ENCODE data around the gene ABLIM3. TPM values are rescaled to one million over a fixed set of nuclear protein-coding genes. Genes with fewer than 3 reads are reported as not detected.

The ABLIM3 gene
- total and polyA plus RNA-seq, 2 of the 13 experiments (the other 11 are each of a cell fraction or from before 2014, with no cell fraction given) = 0.53 to 6.3 TPM

DNA sequence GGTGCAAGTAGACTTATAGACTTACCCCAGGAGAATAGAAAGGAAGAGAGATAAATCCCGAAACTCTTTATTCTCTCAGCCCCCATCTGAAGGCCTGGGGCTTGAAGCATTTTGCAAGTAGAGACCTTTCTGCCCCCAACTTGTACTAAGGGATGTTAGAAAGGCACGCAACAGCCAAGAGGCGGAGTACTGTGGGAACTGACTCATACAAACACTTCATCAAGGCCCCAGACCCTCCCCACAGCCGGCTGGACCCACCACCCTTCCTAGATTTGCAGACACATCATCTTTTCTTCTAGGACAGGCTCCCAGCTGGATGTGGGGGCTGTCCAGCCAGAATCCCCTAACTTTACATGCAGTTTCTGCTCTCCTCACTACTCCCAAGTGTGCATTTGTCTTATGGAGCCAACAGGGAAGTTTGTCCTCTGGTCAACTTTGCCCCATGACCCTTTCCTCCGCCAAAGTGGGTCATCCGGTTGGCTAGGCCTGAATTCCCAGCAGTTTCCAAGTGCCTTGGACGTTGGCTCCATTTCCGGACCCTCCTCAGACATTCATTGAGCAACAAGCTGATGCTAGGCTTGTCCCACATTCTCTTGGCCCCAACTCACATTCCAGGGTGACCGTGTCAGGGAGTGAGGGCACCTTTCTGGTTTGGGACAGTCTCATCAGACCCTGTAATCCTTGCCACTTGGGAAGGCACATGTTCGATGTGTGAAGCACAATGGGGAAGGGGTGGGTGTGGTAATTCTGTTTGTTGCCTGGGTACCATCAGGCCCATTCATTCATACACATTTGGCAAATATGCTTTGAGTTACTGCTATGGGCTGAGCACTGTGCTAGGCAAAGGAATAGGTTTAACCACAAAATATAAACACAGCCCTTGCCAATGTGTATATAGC, 64.6 kb downstream of the ABLIM3 start (continued):
- no peak for TF ChIP-seq ZNF431 (CRISPR knock-in tag; IDR thresholded peaks at IDR 0.05; ENCODE audit: borderline replicate concordance, low read depth)
- no peak for TF ChIP-seq HOXA3 (CRISPR knock-in tag; IDR thresholded peaks at IDR 0.05)

GRCh38 chr5:149206524-149207141, 65.3 kb downstream of the ABLIM3 start:
- FAIRE-seq = no peak
- H3K27ac ChIP-seq (ENCODE audit: extremely low read length, insufficient read depth, low read length) = no peak overlapping the region
- WGBS (ENCODE audit: low lambda C conversion rate) = 30% methylated on average over 2 of the region's 10 CpGs
- TF ChIP-seq RAD21 (CRISPR knock-in tag; IDR thresholded peaks at IDR 0.05) (no peak), KLF11 (CRISPR knock-in tag; IDR thresholded peaks at IDR 0.05) (no peak), NBN (conservative IDR thresholded peaks at IDR 0.05) (no peak), ZNF138 (CRISPR knock-in tag; IDR thresholded peaks at IDR 0.05; ENCODE audit: low read depth) (no peak), CBX5 (CRISPR knock-in tag; IDR thresholded peaks at IDR 0.05; ENCODE audit: borderline replicate concordance) (no peak), MAFK (conservative IDR thresholded peaks at IDR 0.05 in 1 of 2, IDR thresholded peaks at IDR 0.05 in 1 of 2; ENCODE audit: low read length in 2 of 2) (peak; percentile 29 to 56; a peak in 2 of 4 replicates), MAFF (IDR thresholded peaks at IDR 0.05; ENCODE audit: low read depth, low read length) (peak; percentile 55)
- TF ChIP-seq, protein P1, sequence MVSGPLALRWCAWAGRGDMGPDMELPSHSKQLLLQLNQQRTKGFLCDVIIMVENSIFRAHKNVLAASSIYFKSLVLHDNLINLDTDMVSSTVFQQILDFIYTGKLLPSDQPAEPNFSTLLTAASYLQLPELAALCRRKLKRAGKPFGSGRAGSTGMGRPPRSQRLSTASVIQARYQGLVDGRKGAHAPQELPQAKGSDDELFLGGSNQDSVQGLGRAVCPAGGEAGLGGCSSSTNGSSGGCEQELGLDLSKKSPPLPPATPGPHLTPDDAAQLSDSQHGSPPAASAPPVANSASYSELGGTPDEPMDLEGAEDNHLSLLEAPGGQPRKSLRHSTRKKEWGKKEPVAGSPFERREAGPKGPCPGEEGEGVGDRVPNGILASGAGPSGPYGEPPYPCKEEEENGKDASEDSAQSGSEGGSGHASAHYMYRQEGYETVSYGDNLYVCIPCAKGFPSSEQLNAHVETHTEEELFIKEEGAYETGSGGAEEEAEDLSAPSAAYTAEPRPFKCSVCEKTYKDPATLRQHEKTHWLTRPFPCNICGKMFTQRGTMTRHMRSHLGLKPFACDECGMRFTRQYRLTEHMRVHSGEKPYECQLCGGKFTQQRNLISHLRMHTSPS (CRISPR knock-in tag; IDR thresholded peaks at IDR 0.05; ENCODE audit: low read depth) = no peak
- TF ChIP-seq, protein P2, sequence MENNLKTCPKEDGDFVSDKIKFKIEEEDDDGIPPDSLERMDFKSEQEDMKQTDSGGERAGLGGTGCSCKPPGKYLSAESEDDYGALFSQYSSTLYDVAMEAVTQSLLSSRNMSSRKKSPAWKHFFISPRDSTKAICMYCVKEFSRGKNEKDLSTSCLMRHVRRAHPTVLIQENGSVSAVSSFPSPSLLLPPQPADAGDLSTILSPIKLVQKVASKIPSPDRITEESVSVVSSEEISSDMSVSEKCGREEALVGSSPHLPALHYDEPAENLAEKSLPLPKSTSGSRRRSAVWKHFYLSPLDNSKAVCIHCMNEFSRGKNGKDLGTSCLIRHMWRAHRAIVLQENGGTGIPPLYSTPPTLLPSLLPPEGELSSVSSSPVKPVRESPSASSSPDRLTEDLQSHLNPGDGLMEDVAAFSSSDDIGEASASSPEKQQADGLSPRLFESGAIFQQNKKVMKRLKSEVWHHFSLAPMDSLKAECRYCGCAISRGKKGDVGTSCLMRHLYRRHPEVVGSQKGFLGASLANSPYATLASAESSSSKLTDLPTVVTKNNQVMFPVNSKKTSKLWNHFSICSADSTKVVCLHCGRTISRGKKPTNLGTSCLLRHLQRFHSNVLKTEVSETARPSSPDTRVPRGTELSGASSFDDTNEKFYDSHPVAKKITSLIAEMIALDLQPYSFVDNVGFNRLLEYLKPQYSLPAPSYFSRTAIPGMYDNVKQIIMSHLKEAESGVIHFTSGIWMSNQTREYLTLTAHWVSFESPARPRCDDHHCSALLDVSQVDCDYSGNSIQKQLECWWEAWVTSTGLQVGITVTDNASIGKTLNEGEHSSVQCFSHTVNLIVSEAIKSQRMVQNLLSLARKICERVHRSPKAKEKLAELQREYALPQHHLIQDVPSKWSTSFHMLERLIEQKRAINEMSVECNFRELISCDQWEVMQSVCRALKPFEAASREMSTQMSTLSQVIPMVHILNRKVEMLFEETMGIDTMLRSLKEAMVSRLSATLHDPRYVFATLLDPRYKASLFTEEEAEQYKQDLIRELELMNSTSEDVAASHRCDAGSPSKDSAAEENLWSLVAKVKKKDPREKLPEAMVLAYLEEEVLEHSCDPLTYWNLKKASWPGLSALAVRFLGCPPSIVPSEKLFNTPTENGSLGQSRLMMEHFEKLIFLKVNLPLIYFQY (CRISPR knock-in tag; IDR thresholded peaks at IDR 0.05; ENCODE audit: borderline replicate concordance) = no peak
- TF ChIP-seq, protein P3, sequence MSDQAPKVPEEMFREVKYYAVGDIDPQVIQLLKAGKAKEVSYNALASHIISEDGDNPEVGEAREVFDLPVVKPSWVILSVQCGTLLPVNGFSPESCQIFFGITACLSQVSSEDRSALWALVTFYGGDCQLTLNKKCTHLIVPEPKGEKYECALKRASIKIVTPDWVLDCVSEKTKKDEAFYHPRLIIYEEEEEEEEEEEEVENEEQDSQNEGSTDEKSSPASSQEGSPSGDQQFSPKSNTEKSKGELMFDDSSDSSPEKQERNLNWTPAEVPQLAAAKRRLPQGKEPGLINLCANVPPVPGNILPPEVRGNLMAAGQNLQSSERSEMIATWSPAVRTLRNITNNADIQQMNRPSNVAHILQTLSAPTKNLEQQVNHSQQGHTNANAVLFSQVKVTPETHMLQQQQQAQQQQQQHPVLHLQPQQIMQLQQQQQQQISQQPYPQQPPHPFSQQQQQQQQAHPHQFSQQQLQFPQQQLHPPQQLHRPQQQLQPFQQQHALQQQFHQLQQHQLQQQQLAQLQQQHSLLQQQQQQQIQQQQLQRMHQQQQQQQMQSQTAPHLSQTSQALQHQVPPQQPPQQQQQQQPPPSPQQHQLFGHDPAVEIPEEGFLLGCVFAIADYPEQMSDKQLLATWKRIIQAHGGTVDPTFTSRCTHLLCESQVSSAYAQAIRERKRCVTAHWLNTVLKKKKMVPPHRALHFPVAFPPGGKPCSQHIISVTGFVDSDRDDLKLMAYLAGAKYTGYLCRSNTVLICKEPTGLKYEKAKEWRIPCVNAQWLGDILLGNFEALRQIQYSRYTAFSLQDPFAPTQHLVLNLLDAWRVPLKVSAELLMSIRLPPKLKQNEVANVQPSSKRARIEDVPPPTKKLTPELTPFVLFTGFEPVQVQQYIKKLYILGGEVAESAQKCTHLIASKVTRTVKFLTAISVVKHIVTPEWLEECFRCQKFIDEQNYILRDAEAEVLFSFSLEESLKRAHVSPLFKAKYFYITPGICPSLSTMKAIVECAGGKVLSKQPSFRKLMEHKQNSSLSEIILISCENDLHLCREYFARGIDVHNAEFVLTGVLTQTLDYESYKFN (CRISPR knock-in tag; conservative IDR thresholded peaks at IDR 0.05) = no peak

More at GRCh38 chr5:149206524-149207141, 65.3 kb downstream of the ABLIM3 start:
- no TSS peak for BruUV-seq (replicated peaks)
- Histone ChIP-seq H3K4me1 (ENCODE audit: insufficient read depth, low read length) (peaks cover 27% of the 10 kb centered on the region), H3K4me3 (replicated peaks in 1 of 3; ENCODE audit: insufficient read depth in 1 of 3, low read depth in 2 of 3, low read length in 3 of 3) (no peak overlapping the region), H3K9ac (ENCODE audit: insufficient read depth, low read depth, low read length) (no peak overlapping the region), H3K4me2 (ENCODE audit: low read depth, low read length) (no peak overlapping the region), H4K20me1 (ENCODE audit: insufficient read depth, low read length) (no peaks in the 10 kb centered on the region), H3K9me3 (ENCODE audit: low read length) (no peaks in the 10 kb centered on the region), H2AFZ (ENCODE audit: low read length) (no peak overlapping the region), H3K27me3 (ENCODE audit: control insufficient read depth in 1 of 2, insufficient read depth in 2 of 2, low read length in 2 of 2) (no peaks in the 10 kb centered on the region), H3K36me3 (replicated peaks in 1 of 2; ENCODE audit: control insufficient read depth in 1 of 2, insufficient read depth in 2 of 2, low read length in 2 of 2) (peaks cover 0 to 5% of the 10 kb centered on the region in 2 experiments; a peak in 1 of 5 replicates), H3K79me2 (ENCODE audit: insufficient read depth, low read length) (no peaks in the 10 kb centered on the region)
- ChIA-PET POLR2A (interaction anchor here (0.9 kb wide), 1 partner anchor 34 kb away, joined by 3 read pairs; no protein-coding TSS in a partner anchor), CTCF (ENCODE audit: low intra/inter-chr PET ratio, low total read pairs) (no interaction called here)
- ATAC-seq (peak; percentile 49; the same call in 2 of the 3 replicates), DNase-seq (ENCODE audit: low spot score) (no peak)
- intact Hi-C loops (cut with micrococcal nuclease; ENCODE audit: unreplicated experiment) (no loop called here), in situ Hi-C loops (cut with HindIII; ENCODE audit: extremely low pct_ligation_motif_present, low pct_unique_long_range_greater_than_20kb) (no loop called here)
